Testis (tissue), 3 donors: Measurements from ENCODE around the gene PGR. TPM values are rescaled to one million over a fixed set of nuclear protein-coding genes. Genes with fewer than 3 reads are reported as not detected.
A peak's percentile ranks its signal among the peaks of the same experiment; 100 is the strongest.

Experiments
- DNase-seq: peaks from one replicate; pipeline ENCODE4 v3.0.0-alpha.2; 2019
- H3K27ac ChIP-seq, 2 donors: fragments of 200-600 bp; sonication (generic); one replicate each; pipeline ENCODE4 v1.5.1; 2019
- H3K27me3 ChIP-seq: fragments of 200-600 bp; sonication (generic); one replicate; pipeline ENCODE4 v1.5.1; 2019
- H3K36me3 ChIP-seq: fragments of 200-600 bp; sonication (generic); one replicate; pipeline ENCODE4 v1.5.1; 2017; ENCODE audit warnings: low read depth; ENCODE audit errors: missing control alignments
- H3K4me1 ChIP-seq: fragments of 200-600 bp; sonication (generic); one replicate; pipeline ENCODE4 v1.5.1; 2019
- H3K4me3 ChIP-seq, 2 donors: fragments of 200-600 bp; sonication (generic); one replicate each; pipeline ENCODE4 v1.5.1; 2017 to 2019
- H3K9me3 ChIP-seq: fragments of 200-600 bp; sonication (generic); one replicate; pipeline ENCODE4 v1.5.1; 2017
- POLR2A ChIP-seq: fragments of 450-650 bp; IDR thresholded peaks from one replicate; pipeline ENCODE4 v1.6.1; 2017; ENCODE audit warnings: antibody characterized with exemption, mild to moderate bottlenecking, moderate library complexity
- WGBS, 2 donors: methylation state at CpG; one replicate each; pipeline ENCODE4 v1.1.5; 2018; 5-methylcytosine and 5-hydroxymethylcytosine counted together
- intact Hi-C: fragments of 100-400 bp; cut with DNase I; formaldehyde crosslinking; loops from one replicate; pipeline ENCODE4 v1.15.1; 2023; ENCODE audit warnings: low total_unique reads
- polyA plus RNA-seq: library from polyadenylated mRNA; stranded (reverse); fragments of 350-450 nt; fragmentation: Illumina TruSeq; extraction: RNeasy Lipid Tissue Mini Kit (QIAGEN cat#74804); gene quantifications from one replicate; pipeline ENCODE4 v1.2.3, GENCODE V29; 2014; ENCODE audit warnings: low read depth, low replicate concordance; ENCODE audit not compliant: insufficient read depth
- total RNA-seq, 2 donors: library from RNA; depleted of rRNA; stranded (reverse); fragments of >200 nt; gene quantifications; one replicate each; pipeline ENCODE4 v1.2.3, GENCODE V29; 2016
- TF ChIP-seq, protein P1 (sequence below), 3 experiments: fragments of 450-650 bp in 2 of 3; fragments of 200-600 bp in 1 of 3; sonication (generic) in 1 of 3; IDR thresholded peaks; one replicate each; pipeline ENCODE4 v1.5.1; 2016 to 2019; ENCODE audit warnings: antibody characterized with exemption in 3 of 3, mild to moderate bottlenecking in 2 of 3, moderate library complexity in 1 of 3

The PGR gene
- total and polyA plus RNA-seq, 3 donors from 2014 or later: 2.4 to 9.6 (median 3.3) TPM

DNA sequence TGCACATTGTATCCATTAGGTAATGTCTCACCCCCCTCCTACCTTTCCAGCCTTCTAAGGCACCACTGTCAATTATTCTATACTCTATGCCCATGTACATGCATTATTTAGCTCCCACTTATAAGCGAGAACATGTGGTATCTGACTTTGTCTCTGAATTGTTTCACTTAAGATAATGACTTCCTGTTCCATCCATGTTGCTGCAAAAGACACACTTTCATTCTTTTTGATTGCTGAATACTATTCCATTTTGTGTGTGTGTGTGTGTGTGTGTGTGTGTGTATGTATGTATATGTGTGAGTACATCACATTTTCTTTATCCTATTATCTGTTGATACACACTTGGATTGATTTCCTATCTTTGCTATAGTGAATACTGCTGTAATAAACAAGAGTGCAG lies 84.2 kb downstream of the PGR start:
- WGBS, 2 donors: 90 to 94% methylated on average over 1 of the region's 1 CpG
- TF ChIP-seq POLR2A: no peak
- TF ChIP-seq, protein P1, sequence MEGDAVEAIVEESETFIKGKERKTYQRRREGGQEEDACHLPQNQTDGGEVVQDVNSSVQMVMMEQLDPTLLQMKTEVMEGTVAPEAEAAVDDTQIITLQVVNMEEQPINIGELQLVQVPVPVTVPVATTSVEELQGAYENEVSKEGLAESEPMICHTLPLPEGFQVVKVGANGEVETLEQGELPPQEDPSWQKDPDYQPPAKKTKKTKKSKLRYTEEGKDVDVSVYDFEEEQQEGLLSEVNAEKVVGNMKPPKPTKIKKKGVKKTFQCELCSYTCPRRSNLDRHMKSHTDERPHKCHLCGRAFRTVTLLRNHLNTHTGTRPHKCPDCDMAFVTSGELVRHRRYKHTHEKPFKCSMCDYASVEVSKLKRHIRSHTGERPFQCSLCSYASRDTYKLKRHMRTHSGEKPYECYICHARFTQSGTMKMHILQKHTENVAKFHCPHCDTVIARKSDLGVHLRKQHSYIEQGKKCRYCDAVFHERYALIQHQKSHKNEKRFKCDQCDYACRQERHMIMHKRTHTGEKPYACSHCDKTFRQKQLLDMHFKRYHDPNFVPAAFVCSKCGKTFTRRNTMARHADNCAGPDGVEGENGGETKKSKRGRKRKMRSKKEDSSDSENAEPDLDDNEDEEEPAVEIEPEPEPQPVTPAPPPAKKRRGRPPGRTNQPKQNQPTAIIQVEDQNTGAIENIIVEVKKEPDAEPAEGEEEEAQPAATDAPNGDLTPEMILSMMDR (IDR thresholded peaks at IDR 0.05): no peak

GRCh38 chr11:101043940-101044339 lies 85.7 kb downstream of the PGR start:
- Histone ChIP-seq H3K4me3 (no peak overlapping the region), H3K36me3 (no peaks in the 10 kb centered on the region), H3K9me3 (no peaks in the 10 kb centered on the region), H3K27me3 (no peaks in the 10 kb centered on the region), H3K27ac (no peak overlapping the region), H3K4me1 (no peaks in the 10 kb centered on the region)
- intact Hi-C loops: no loop called here
- DNase-seq: no peak
- no peak for TF ChIP-seq POLR2A
- TF ChIP-seq, protein P1 (IDR thresholded peaks at IDR 0.05): no peak
- 94 to 95% methylated on average over 1 of the region's 1 CpG for WGBS, 2 donors

More for the DNA sequence above, 84.2 kb downstream of the PGR start:
- H3K27me3 ChIP-seq: no peaks in the 10 kb centered on the region
- no peaks in the 10 kb centered on the region for H3K36me3 ChIP-seq
- no peaks in the 10 kb centered on the region for H3K9me3 ChIP-seq
- no peaks in the 10 kb centered on the region for H3K4me1 ChIP-seq
- H3K4me3 ChIP-seq: no peak overlapping the region
- intact Hi-C loops: no loop called here
- DNase-seq: no peak
- no peak overlapping the region for H3K27ac ChIP-seq

GRCh38 chr11:101035872-101036271 lies 93.7 kb downstream of the PGR start:
- Histone ChIP-seq H3K27me3 (no peaks in the 10 kb centered on the region), H3K27ac (no peak overlapping the region), H3K9me3 (no peaks in the 10 kb centered on the region), H3K36me3 (no peaks in the 10 kb centered on the region), H3K4me1 (no peaks in the 10 kb centered on the region), H3K4me3 (no peak overlapping the region)
- 85 to 88% methylated on average over 1 of the region's 1 CpG for WGBS, 2 donors
- no peak for DNase-seq
- no peak for TF ChIP-seq POLR2A
- TF ChIP-seq, protein P1 (IDR thresholded peaks at IDR 0.05): no peak
- intact Hi-C loops: no loop called here

DNA sequence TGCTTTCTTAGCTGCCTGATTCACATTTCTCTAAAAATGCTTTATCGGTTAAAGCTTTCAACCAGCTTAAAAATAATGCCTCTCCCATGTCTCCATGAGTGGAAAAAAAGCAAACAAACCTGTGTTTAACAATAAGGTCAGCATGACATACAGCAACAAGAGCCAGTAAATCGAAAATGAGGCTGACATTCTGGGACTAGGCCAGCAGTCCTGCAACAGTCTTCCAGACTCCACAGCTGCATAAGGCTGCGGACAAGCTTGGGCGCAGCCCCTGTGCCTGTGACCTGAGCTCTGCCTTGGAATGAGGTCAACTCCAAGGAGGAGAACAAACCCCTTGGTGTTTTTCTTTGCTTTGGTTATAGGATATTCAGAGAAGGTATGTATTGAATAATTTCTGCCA lies 95.5 kb downstream of the PGR start:
- no peaks in the 10 kb centered on the region for H3K9me3 ChIP-seq
- H3K4me3 ChIP-seq: no peak overlapping the region
- H3K27ac ChIP-seq: peak overlapping the region in 1 of 2 donors; percentile 57
- H3K27me3 ChIP-seq: no peaks in the 10 kb centered on the region
- no peaks in the 10 kb centered on the region for H3K36me3 ChIP-seq
- peak; percentile 80 for DNase-seq
- 32 to 53% methylated on average over 4 of the region's 4 CpGs for WGBS, 2 donors
- intact Hi-C loops: no loop called here
- no peak for TF ChIP-seq POLR2A
- TF ChIP-seq, protein P1 (IDR thresholded peaks at IDR 0.05): no peak
- H3K4me1 ChIP-seq: no peaks in the 10 kb centered on the region

DNA sequence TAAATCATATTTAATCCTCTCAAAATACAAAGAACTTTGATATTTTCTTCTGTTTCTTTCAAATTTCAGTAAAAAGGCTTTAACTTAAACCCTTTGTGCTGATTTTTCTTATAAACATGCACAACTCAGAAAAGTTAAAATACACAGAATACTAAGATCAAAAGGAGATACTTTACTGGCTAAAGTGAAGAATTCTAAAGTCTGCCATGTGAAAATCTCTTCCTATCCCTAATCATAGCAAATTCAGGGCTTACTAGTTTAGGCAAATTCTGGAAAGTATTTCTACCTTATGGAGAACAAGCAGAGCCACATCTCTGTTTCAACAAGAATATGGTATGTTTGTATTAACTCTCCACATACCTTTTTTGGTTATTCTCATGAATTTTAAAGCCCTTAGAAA lies 96.6 kb downstream of the PGR start:
- Histone ChIP-seq H3K27ac (no peak overlapping the region), H3K27me3 (no peaks in the 10 kb centered on the region), H3K9me3 (no peaks in the 10 kb centered on the region), H3K4me3 (no peak overlapping the region), H3K36me3 (no peaks in the 10 kb centered on the region), H3K4me1 (no peaks in the 10 kb centered on the region)
- intact Hi-C loops: no loop called here
- no peak for DNase-seq
- no peak for TF ChIP-seq POLR2A
- TF ChIP-seq, protein P1 (IDR thresholded peaks at IDR 0.05): no peak
